Transverse colon (tissue), 4 donors: Measurements from ENCODE around the gene ENG.

Source experiments
- CTCF ChIP-seq, 5 experiments: fragments of 200-600 bp in 3 of 5; fragments of 450-650 bp in 2 of 5; sonication (generic) in 3 of 5; IDR thresholded peaks; 1 replicate in 2 of 5; 2 replicates in 3 of 5; pipeline ENCODE4 v1.5.1; 2016 to 2017; ENCODE audit warnings: antibody characterized with exemption in 5 of 5, inconsistent platforms in 3 of 5, mild to moderate bottlenecking in 2 of 5, moderate library complexity in 1 of 5
- EP300 ChIP-seq: sonication (generic); formaldehyde crosslinking; IDR thresholded peaks from one replicate; pipeline ENCODE4 v1.6.1; 2017; ENCODE audit warnings: antibody characterized with exemption, low read depth
- POLR2A ChIP-seq: fragments of 450-650 bp; IDR thresholded peaks from one replicate; pipeline ENCODE4 v1.6.1; 2016; ENCODE audit warnings: antibody characterized with exemption, mild to moderate bottlenecking, moderate library complexity
- POLR2AphosphoS5 ChIP-seq, 3 donors: sonication (generic); formaldehyde crosslinking; IDR thresholded peaks; one replicate each; pipeline ENCODE4 v1.6.1; 2016; ENCODE audit warnings: antibody characterized with exemption in 3 of 3

- TF ChIP-seq CTCF (IDR thresholded peaks at IDR 0.05) (no peak), POLR2AphosphoS5 (IDR thresholded peaks at IDR 0.05) (peak in 2 of 3 donors; percentile 14 to 15), EP300 (no peak), POLR2A (no peak)
These were observed 71.1 kb downstream of the ENG start for GRCh38 chr9:127783111-127784008.
